Ureter (tissue), 1 donor: ENCODE results near the gene SETD6. TPM values are rescaled to one million over a fixed set of nuclear protein-coding genes. Genes with fewer than 3 reads are reported as not detected.
"Not testable (repeated sequence)": the region's sequence is repeated elsewhere in the genome, so short reads cannot be mapped to it uniquely, and the experiment has no call there.

ENCODE experiments used
- DNase-seq: peaks from one replicate; pipeline ENCODE4 v3.0.0-alpha.2; 2020; ENCODE audit warnings: low spot score
- total RNA-seq: library from RNA; stranded (reverse); gene quantifications from one replicate; pipeline ENCODE4 v1.2.4, GENCODE V29; 2023
- donor health status: DM: yes; HTN: yes; CAD: no.

Gene SETD6
- total RNA-seq, 1 donor from 2014 or later = 37.3 TPM

GRCh38 chr16:58537124-58537906 is 22.0 kb downstream of the SETD6 start:
- DNase-seq = no peak

DNA sequence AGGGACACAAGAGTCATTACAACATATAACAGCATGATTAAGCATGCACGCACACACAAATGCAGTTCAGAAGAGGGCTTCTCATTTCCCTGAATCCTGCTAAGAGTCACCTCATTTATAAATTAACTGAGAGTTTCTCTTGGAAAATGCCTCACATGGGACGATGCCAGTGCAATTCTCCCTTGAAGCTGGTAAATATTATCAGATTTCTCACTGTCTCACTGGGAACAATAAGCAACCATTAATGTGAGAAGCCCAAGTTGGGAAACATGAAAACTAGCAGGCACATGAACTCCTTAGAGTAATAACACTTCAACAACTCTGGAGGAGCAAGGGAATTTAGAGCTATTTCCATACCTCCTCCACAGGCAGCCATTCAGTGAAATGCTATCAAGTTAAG is 26.4 kb downstream of the SETD6 start:
- no peak for DNase-seq

DNA sequence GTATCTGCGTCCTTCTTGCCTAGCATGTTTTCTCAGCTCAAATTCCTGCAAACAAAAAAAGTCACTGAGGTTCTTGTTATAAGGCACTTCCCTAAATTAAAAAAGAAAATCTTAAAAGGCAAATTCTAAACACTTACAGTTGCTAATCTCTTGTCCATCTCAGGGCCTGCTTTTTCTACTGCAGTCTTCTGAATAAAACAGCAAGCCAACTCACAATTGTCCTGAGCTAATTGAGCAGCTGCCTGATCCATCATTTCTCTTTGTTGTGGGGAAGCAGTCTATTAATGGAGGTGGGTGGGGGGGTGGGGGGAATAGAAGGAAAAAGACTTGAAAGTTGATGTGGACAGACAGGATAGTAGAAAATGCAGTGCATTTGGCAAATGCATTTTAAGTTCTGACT is 27.0 kb downstream of the SETD6 start:
- DNase-seq = no peak

GRCh38 chr16:58543685-58544084 is 28.4 kb downstream of the SETD6 start:
- no peak for DNase-seq

- no peak for DNase-seq
Measured at GRCh38 chr16:58548378-58548777, 33.1 kb downstream of the SETD6 start.

DNA sequence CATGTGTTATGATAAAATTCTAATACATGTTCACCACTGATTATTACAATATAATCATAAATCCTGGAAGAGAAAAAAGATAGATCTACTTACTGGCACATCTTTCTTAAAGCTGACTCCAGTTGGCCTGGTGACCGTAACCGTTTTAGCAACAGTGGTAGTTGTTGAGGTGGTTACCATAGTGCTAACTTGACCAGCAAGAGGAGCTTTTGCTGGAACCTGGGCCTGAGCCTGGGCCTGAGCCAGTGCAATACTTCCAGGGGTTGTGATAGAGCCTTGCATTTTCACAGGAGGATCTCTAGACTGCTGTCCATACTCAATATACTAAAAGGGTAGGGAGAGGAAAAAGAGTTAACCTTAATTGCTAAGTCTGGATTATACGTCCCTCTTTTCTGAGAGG is 36.2 kb downstream of the SETD6 start:
- DNase-seq = no peak

DNA sequence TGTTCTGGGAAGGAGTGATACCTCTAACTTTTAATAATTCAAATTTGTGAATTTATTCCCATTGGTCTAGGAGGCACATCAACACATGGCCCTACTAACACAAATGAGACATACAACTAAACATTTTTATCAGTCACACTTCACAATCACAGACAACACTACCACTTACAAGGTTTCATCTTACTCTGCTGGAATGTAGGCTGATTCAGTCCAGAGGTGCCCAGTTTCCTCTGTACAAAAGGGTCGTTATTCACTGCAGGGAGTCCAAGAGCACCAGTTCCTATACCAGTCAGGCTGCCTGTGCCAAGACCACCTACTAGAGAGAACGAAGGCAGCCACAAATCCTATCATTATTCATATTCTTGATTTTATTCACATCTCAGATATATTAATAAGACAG is 41.4 kb downstream of the SETD6 start:
- no peak for DNase-seq

DNA sequence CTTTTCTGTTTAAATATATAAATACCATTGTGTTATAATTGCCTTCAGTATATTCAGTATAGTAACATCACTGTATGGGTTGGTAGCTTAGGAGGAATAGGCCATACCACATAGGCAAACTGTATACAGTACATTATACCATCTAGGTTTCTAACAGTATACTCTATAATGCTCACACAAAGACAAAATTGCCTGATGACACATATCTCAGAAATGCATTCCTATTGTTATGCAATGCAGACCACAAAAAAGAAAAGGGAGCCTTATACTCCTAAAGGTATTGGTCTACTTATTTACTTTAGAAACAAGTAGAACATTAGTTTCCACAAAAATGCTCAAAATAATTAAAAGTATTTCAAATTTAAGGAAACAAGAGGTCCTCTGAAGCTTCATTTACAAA is 47.9 kb downstream of the SETD6 start:
- no peak for DNase-seq

DNA sequence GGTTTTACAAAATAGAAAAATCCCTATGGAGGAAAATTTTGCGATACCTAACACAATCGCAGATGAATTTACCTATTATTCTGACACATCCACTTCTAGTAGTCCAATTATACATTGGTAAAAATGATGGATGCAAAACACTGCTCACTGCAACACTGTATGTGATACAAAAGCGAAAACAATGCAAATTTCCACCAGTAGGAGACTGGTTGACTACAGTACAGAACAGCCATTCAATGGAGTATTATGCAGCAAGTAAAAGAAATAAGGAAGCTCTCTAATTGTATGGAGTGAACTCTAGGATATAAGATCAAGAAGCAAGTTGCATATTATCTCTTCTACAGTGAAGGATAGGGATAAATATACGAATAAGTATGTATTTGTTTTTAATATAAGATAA is 48.5 kb downstream of the SETD6 start:
- DNase-seq = no peak

DNA sequence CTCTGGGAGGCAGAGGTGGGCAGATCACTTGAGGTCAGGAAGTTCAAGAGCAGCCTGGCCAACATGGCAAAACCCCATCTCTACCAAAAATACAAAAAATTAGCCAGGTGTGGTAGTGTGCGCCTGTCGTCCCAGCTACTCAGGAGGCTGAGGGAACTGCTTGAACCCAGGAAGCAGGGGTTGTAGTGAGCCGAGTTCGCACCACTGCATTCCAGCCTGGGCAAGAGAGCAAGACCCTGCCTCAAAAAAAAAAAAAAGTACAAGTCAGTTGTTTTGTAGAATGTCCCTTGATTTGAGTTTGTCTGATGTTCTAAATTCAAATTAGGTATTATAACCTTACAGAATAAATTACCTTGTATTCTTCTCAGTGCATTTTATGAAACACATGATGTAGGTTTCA is 50.4 kb downstream of the SETD6 start:
- DNase-seq = not testable (repeated sequence)

Other genes starting within 250 kb of the SETD6 start
- gene PRSS54, start 220.5 kb upstream of the SETD6 start, total RNA-seq = not detected
- 7.0 TPM for gene GINS3, start 123.0 kb upstream of the SETD6 start, total RNA-seq
- gene NDRG4, start 15.4 kb upstream of the SETD6 start, total RNA-seq = 4.6 TPM
- 230 TPM for gene CNOT1, start 114.3 kb downstream of the SETD6 start, total RNA-seq
- 14.6 TPM for gene SLC38A7, start 169.3 kb downstream of the SETD6 start, total RNA-seq
- gene GOT2, start 218.8 kb downstream of the SETD6 start, total RNA-seq = 146 TPM